Upper lobe of right lung (tissue), 1 donor: ENCODE measurements around the gene P4HTM. TPM values are rescaled to one million over a fixed set of nuclear protein-coding genes. Genes with fewer than 3 reads are reported as not detected.

Experiments
- ATAC-seq: fragments of 200-7000 bp; cut with Tn5 transposase; one replicate; pipeline ENCODE4 v1.9.1; 2020; ENCODE audit warnings: mild to moderate bottlenecking, moderate library complexity
- DNase-seq: peaks from one replicate; pipeline ENCODE4 v3.0.0-alpha.2; 2020
- H3K27ac ChIP-seq: fragments of 200-600 bp; one replicate; pipeline ENCODE4 v1.8.0; 2022
- H3K27me3 ChIP-seq: fragments of 200-600 bp; one replicate; pipeline ENCODE4 v1.8.0; 2022; ENCODE audit warnings: mild to moderate bottlenecking
- H3K36me3 ChIP-seq: fragments of 200-600 bp; one replicate; pipeline ENCODE4 v1.8.0; 2022
- H3K4me1 ChIP-seq: fragments of 200-600 bp; one replicate; pipeline ENCODE4 v1.8.0; 2022
- H3K4me3 ChIP-seq: fragments of 200-600 bp; one replicate; pipeline ENCODE4 v1.8.0; 2022; ENCODE audit warnings: mild to moderate bottlenecking
- H3K9me3 ChIP-seq: fragments of 200-600 bp; one replicate; pipeline ENCODE4 v1.8.0; 2022
- CTCF ChIP-seq: fragments of 200-600 bp; IDR thresholded peaks from one replicate; pipeline ENCODE4 v1.8.0; 2022; ENCODE audit warnings: antibody characterized with exemption
- intact Hi-C: fragments of 100-400 bp; cut with DNase I; formaldehyde crosslinking; loops from one replicate; pipeline ENCODE4 v1.11.0; 2022
- total RNA-seq: library from RNA; stranded (reverse); fragmentation: NEBNext Ultra II Directional; extraction: Animal tissue kit (Norgen Biotek cat#: 25700); gene quantifications from one replicate; pipeline ENCODE4 v1.2.1, GENCODE V29; 2021
- donor health status: DM: no; HTN: yes; CAD: no; lungs with severe emphysema.

The P4HTM gene
- total RNA-seq, 1 donor from 2014 or later: 38.0 TPM

- H3K9me3 ChIP-seq: no peaks in the 10 kb centered on the region
- no peak for TF ChIP-seq CTCF
- intact Hi-C loops: no loop called here
- H3K4me1 ChIP-seq: peaks cover 12% of the 10 kb centered on the region
- H3K27ac ChIP-seq: peak overlapping the region; percentile 93
- no peak for ATAC-seq
- no peaks in the 10 kb centered on the region for H3K27me3 ChIP-seq
- peaks cover 74% of the 10 kb centered on the region for H3K36me3 ChIP-seq
- DNase-seq: no peak
- peak overlapping the region; percentile 80 for H3K4me3 ChIP-seq
Measured at GRCh38 chr3:49028298-49028672, 38.2 kb downstream of the P4HTM start.

GRCh38 chr3:49028673-49029562, 38.9 kb downstream of the P4HTM start, which contains the start of gene IMPDH2:
TSS of gene IMPDH2 (minus strand) at chr3:49029398. CDS start at chr3:49029350, 48 bp downstream.
- Histone ChIP-seq H3K36me3 (peaks cover 73% of the 10 kb centered on the region), H3K27ac (peak within 1 kb of the TSS; percentile 93), H3K4me3 (peak within 1 kb of the TSS; percentile 80), H3K9me3 (no peaks in the 10 kb centered on the region), H3K27me3 (no peaks in the 10 kb centered on the region), H3K4me1 (peaks cover 11% of the 10 kb centered on the region)
- intact Hi-C loops: no loop called here
- peak; percentile 97 for DNase-seq
- ATAC-seq: peak; percentile 96
- TF ChIP-seq CTCF: no peak

GRCh38 chr3:49029563-49029884, 39.5 kb downstream of the P4HTM start:
- DNase-seq (no peak), ATAC-seq (no peak)
- Histone ChIP-seq H3K27ac (peak overlapping the region; percentile 93), H3K4me1 (peaks cover 11% of the 10 kb centered on the region), H3K4me3 (peak overlapping the region; percentile 80), H3K9me3 (no peaks in the 10 kb centered on the region), H3K36me3 (peaks cover 73% of the 10 kb centered on the region), H3K27me3 (no peaks in the 10 kb centered on the region)
- intact Hi-C loops: no loop called here
- no peak for TF ChIP-seq CTCF

GRCh38 chr3:49030321-49030720, 40.3 kb downstream of the P4HTM start:
- ATAC-seq (no peak), DNase-seq (no peak)
- Histone ChIP-seq H3K9me3 (no peaks in the 10 kb centered on the region), H3K27ac (no peak overlapping the region), H3K36me3 (peaks cover 72% of the 10 kb centered on the region), H3K27me3 (no peaks in the 10 kb centered on the region), H3K4me1 (peaks cover 11% of the 10 kb centered on the region), H3K4me3 (no peak overlapping the region)
- no peak for TF ChIP-seq CTCF
- intact Hi-C loops: no loop called here

GRCh38 chr3:49032646-49033304, 42.7 kb downstream of the P4HTM start:
- Histone ChIP-seq H3K9me3 (no peaks in the 10 kb centered on the region), H3K4me3 (no peak overlapping the region), H3K27ac (no peak overlapping the region), H3K36me3 (peaks cover 71% of the 10 kb centered on the region), H3K27me3 (no peaks in the 10 kb centered on the region), H3K4me1 (peaks cover 11% of the 10 kb centered on the region)
- DNase-seq (no peak), ATAC-seq (no peak)
- no peak for TF ChIP-seq CTCF
- intact Hi-C loops: no loop called here
